IPS-NIHi11 (cell line): Measurements from ENCODE around the gene EIPR1.
"Not testable (repeated sequence)": the region's sequence is repeated elsewhere in the genome, so short reads cannot be mapped to it uniquely, and the experiment has no call there.

Experiments used
- DNase-seq: peaks from one replicate; pipeline ENCODE4 v3.0.0; 2012; ENCODE audit warnings: mixed read lengths, low spot score

EIPR1 gene

DNA sequence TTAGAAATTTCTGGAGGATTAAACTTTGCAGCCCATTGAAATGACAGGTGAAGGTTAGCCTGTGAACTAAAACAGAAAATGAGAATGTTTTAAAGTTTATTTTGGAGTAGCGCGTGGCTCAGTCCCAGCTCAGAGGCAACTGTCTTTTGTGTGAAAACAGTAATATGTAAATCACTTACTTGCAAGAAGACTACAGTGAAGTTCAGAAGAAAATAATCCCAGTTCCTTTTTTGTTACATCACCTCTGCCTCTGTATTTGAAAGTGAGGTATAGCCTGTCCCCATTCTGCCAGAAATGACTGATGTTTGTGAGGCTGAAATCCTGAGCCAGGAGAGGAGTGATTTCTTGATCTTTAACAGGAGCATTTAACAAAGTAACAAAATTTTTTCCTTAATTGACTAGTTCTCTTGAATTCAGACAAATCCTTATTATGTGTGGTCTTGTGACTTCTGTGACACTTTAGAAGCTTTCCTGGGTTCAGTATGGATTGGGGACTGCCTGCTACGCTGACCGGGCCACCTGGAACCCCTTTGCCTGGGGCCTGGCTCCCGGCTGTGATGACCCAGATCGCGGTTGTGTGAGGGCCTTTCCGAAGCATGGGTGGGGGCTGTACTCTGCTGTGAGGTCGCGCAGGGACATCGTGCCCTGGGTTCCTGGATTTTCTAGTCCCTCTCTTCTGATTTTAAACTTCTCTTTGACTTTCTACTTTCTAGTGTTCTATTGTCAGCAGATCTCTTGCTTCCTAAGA, 26.1 kb upstream of the EIPR1 start:
- no peak for DNase-seq

DNA sequence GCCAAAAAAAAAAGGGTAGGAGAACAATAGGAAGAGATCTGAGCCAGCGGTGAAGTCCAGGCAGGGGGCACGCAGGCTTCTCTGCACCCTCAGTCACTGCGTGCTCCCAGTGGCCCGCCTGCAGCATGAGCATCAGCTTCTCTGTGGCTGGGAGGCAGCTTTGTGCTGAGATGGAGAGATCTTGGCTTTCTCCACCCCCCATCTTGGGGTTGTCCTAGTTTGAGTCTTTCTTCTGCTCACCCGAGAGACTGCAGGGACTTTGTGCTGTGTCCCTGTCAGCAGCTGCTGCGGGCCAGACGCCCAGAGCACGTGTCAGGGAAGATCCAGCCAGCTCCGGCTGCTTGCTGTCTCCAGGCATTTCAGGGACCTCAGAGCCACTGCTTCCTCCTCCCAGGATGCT, 22.2 kb upstream of the EIPR1 start:
- DNase-seq = no peak

DNA sequence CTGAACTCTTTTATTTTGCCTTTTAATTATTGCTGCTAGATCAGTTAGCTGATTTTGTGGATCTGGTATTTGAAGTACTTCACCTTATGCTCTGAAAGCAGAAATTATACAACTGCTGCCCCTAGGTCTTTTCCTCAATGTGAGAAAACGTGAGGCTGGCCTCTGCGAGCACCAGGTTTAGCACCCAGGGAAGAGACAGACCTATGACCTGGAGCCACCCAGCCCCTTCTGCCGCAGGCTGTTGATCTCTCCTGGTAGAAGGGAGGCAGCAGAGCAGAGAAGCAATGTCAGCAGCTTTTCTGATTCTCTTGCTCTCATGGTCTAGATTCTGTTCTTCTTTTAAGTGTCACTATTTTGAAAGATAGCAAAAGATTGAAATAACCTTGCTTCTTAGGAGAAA, 21.8 kb upstream of the EIPR1 start:
- no peak for DNase-seq

DNA sequence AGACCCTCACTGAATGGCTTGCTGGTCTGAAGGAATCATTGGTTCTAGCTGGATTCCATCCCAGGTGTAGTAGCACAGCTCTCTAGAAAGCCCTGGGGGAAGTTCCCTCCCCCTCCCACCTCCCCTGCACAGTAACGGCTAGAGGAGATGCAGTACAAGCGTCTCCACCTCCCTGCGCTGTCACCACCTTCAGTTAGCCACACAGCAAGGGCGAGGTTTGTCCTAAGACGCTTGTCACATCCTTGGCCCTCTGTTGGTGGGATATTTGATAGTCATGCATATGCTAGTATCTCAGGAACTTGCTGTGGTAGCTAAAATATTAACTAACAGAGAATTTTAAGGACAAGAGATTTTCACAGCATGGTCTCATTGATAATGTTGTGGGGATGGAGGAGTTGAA, 21.2 kb upstream of the EIPR1 start:
- no peak for DNase-seq

DNA sequence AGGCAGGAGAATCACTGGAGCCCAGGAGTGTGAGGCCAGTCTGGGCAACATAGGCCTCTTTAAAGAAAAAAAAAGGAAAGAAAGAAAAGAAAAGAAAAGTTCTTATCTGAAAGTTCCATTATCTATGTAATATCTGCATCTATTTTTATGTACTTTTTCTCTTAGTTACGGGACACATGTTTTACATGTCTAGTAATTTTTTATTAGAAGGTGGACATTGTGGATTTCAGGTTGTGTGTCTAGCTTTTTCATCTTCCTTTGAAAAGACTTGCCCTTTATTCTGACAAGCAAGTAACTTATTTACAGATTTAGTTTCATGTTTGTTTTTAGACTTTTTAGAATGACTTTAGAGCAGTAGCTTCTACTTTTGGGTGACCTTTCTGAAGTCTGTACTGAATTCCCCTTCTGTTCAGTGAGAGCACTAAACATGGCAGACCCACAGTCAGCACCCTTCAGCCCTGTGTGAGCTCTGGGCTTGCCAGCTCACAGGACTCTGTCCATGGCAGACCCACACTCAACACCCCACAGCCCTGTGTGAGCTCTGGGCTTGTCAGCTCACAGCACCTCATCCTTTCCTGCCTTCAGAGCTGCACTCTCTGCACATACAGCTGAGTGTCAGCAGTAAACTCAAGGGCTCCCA, 19.4 kb upstream of the EIPR1 start:
- no peak for DNase-seq

DNA sequence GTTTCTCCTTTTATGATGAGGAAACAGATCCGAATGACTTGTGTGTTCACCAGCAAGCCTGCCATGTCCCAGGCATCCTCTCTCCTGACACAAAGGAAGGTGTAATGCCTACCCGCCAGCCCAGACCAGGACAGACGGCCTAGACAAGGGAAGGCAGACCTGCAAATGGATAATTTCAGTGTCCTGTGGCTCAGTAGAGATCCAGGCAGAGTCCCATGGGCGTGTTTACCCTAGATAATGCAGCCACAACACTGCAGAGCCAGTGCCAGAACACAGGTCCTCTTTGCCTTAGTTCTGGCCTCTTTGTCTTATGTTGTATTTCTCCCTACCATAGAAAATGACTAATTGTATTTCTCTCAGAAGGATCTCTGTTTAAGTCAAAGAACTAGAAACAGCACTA, 14.6 kb upstream of the EIPR1 start:
- DNase-seq = no peak

DNA sequence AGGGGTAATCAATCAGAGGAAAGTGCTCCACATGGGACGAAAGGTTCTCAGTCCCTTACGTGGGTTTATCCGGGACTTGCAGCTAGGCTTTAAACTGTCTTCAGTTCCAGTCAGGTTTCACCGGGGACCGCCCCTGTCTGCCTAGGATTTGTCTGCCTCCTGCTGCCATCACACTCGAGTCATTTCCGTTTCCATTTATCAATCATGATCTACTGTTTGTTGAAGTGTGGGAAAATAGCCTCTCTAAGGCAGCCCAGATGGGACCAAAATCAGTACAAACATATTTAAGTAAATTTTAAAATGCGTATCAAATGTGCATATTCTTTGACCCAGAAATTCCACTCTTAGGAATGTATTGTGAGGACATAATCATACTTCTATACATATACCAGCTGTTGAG, 12.4 kb upstream of the EIPR1 start:
- no peak for DNase-seq

DNA sequence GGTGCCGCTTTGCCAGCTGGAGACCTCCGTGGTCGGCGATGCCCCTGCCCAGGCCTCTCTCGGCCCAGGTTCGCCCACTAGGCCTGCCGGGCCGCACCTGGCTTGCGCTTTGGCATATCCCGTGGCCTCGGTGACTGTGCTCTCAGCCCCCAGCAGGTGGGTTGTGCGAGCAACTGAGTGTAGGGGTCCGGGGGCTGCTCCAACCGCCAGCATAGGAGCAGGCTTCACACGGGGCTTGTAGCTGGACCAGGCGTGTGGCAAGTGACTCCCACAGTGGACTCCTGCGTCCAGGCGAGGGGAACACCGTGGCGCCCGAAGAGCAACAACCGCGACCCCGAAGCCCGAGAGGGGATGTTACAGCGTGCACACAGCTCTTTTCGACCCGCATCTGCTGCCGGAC, 11.6 kb upstream of the EIPR1 start:
- no peak for DNase-seq

DNA sequence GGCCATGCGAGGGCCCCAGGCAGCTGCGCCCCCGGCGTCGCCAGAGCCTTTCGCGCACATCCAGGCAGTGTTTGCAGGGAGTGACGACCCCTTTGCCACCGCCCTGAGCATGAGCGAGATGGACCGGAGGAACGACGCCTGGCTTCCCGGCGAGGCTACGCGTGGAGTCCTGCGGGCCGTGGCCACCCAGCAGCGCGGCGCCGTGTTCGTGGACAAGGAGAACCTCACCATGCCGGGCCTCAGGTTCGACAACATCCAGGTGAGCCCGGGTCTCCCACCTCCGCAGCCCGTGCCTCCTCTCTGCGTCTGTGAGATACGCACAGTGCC, 10.8 kb upstream of the EIPR1 start:
- no peak for DNase-seq

DNA sequence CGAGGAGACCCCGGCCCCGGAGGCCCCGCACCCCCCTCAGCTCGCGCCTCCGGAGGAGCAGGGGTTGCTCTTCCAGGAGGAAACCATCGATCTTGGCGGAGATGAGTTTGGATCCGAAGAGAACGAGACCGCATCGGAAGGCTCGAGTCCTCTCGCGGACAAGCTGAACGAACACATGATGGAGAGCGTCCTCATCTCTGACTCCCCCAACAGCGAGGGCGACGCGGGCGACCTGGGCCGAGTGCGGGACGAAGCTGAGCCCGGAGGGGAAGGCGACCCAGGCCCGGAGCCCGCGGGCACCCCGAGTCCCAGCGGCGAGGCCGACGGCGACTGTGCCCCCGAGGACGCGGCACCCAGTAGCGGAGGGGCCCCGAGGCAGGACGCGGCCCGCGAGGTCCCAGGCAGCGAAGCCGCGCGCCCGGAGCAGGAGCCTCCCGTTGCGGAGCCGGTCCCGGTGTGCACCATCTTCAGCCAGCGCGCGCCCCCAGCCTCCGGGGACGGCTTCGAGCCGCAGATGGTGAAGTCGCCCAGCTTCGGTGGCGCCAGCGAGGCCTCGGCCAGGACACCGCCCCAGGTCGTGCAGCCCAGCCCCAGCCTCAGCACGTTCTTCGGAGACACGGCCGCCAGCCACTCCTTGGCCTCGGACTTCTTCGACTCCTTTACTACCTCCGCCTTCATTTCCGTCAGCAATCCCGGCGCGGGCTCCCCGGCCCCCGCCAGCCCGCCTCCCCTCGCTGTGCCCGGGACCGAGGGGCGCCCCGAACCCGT, 10.2 kb upstream of the EIPR1 start:
- no peak for DNase-seq

DNA sequence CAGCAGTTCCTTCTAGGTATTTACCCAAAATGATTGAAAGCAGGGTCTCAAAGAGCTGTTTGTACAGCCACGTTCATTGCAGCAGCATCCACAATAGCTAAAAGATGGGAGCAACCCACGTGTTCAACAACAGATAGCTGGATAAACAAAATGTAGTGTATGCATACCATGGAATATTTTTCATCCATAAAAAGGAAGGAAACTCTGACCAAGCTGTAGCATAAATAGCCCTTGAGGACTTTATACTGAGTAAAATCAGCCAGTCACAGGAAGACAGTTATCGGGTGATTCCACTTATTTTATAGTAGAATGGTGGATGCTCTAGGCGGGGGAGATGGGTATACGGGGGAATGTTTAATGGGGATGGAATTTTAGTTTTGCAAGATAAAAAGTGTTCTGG, 9.4 kb upstream of the EIPR1 start:
- no peak for DNase-seq

DNA sequence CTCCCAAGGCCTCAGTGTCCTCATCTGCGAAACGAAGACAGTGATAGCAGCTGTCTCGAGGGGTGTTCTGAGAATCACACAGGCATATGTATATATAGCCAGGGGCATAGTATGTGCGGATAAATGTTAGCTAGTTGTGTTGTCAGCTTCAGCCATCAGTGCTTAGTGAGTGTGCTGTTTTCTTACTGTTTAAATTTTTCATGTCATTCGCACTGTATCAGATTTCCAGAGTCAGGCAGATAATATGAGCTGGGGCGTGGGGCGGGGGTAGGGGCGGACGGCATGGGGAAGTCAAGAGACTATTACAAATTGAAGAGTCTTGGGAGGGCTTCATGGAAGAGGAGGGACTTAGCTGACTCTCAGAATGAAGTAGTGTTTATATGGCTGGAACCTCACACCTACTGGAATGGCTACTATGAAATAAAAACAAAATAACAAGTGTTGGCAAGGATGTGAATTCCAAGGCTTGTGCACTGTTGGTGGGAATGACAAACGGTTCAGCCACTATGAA, 8.9 kb upstream of the EIPR1 start:
- no peak for DNase-seq

DNA sequence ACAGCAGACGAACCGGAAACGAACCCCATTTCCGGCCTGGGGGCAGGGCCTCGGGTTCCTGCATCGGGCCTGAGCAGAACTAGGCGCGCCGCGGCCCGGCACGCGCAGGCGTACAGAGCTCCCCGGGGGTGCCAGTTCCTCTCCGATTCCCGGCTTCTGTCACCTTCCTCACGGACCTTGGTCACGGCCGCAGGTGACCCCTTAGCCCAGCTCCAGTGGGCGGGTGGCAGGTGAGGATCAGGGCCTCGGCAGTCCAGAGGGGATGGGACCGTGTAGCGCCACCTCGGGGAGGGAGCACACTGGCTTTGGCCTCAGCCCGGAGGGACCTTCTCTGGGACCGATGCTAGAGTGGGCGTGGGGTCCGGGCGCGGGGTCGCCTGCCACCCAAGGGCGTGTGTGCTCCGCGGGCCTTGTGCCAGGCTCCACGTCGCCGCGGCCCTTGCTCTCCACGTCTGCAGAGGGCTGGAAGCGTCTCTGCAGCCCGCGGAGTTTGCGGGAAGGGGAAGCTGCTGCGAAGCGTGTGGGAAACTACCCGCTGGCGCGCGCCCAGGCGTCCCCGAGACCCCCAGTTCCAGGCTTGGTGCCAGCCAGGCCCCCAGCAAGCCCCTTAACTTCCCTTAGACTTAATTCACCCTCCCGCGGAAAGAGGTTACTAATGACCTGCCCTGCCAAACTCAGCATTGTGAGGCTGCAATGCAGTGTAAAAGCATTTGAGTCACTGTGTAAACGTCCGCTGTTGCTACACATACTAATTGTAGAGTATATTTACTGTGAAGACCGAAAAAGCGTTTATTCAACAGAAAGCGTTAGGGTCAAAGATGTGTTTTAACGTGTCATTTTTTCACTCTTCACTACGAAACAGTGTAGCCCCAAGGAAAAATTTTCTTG, 2.3 kb upstream of the EIPR1 start, which contains the start of gene TRAPPC12:
TSS of gene TRAPPC12 (plus strand) at position 48 of the 888 bp plus-strand sequence. CDS start 7,930 bp downstream, outside the sequence.
- DNase-seq = peak; percentile 91

DNA sequence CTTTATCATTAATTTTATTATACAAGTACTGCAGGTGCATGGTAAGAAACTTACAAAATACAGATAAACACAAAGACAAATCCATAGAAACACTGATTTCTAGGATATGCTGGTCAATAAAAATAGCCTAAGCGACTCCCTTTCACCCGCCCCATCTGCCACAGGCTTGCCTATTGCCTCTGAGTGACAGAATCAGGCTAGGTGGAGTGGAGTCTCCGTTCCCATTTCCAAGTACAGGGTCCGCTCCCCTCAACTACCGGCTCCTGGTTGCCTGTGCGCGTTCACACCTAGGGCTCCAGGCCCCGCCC, 1.7 kb upstream of the EIPR1 start:
- DNase-seq = no peak

DNA sequence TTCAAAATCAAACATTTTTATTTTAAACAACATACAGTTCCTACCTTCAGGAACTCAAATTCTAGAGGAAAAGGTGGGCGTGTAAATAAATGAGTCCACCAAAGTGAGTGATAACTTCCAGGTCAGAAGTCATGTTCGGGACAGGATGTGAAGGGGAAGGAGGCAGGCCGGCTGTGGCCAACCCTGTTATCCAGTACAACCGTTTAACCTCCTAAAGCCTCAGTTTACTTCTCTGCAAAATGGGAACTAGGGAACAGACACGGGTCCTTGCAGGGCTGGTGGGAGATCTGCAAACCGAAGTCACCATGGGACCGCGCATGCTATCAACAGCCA, 373 bp downstream of the EIPR1 start:
- DNase-seq = peak; percentile 36

DNA sequence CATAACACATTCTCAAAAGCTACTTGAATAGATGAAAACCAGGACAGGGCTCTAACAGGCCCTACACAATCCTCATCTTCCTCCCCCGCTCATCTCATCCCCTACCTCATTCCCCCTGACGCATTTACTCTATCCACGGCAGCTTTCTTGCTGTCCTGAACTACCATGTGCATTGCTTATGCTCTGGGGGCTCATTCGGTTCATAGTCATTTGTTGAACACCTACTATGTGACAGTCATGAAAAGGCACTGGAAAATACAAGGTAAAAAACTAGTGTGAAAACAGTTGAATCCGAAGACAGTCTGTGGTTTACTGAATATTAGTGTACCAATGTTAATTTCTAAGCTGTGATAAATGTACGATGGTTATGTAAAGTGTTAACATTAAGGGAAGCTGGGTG, 797 bp downstream of the EIPR1 start:
- DNase-seq = no peak

DNA sequence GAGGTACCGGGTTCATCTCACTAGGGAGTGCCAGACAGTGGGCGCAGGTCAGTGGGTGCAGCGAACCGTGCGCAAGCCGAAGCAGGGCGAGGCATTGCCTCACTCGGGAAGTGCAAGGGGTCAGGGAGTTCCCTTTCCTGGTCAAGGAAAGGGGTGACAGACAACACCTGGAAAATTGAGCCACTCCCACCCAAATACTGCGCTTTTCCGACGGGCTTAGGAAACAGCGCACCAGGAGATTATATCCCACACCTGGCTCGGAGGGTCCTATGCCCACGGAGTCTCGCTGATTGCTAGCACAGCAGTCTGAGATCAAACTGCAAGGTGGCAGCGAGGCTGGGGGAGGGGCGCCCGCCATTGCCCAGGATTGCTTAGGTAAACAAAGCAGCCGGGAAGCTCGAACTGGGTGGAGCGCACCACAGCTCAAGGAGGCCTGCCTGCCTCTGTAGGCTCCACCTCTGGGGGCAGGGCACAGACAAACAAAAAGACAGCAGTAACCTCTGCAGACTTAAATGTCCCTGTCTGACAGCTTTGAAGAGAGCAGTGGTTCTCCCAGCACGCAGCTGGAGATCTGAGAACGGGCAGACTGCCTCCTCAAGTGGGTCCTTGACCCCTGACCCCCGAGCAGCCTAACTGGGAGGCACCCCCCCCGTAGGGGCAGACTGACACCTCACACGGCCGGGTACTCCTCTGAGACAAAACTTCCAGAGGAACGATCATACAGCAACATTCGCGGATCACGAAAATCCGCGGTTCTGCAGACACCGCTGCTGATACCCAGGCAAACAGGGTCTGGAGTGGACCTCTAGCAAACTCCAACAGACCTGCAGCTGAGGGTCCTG, 8.1 kb downstream of the EIPR1 start:
- DNase-seq = not testable (repeated sequence)

DNA sequence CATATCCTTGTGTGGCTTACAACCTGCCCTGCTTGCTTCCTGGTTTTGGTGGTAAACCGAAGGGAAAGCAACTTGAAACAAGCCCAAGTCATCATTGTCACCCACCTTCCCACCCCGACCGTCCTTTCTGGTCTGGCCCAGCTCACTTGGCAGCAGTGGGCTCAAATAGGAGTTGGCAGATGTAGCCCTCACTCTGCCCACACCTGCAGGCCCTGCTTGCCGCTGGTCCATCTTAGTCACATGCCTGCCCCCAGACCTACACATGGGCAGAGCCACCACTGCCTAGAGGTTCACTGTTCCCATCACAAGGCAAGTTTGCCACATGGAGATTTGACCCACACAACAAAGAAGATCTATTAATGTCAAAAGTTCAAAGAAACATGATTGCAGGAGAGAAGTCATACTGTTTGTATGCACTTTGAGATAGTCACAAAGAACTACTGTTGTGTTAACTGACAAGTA, 9.3 kb downstream of the EIPR1 start:
- no peak for DNase-seq

DNA sequence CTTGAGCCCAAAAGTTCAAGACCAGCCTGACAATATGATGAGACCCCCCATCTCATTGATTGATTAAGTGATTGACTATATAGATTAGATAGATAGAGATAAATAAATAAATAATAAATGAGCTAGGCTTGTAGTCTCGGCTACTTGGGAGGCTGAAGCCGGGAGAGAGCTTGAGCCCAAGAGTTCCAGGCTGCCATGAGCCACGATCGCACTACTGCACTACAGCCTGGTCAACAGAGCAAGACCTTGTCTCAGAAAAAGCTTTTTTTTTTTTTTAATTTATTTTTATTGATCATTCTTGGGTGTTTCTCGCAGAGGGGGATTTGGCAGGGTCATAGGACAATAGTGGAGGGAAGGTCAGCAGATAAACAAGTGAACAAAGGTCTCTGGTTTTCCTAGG, 12.4 kb downstream of the EIPR1 start:
- DNase-seq = no peak

DNA sequence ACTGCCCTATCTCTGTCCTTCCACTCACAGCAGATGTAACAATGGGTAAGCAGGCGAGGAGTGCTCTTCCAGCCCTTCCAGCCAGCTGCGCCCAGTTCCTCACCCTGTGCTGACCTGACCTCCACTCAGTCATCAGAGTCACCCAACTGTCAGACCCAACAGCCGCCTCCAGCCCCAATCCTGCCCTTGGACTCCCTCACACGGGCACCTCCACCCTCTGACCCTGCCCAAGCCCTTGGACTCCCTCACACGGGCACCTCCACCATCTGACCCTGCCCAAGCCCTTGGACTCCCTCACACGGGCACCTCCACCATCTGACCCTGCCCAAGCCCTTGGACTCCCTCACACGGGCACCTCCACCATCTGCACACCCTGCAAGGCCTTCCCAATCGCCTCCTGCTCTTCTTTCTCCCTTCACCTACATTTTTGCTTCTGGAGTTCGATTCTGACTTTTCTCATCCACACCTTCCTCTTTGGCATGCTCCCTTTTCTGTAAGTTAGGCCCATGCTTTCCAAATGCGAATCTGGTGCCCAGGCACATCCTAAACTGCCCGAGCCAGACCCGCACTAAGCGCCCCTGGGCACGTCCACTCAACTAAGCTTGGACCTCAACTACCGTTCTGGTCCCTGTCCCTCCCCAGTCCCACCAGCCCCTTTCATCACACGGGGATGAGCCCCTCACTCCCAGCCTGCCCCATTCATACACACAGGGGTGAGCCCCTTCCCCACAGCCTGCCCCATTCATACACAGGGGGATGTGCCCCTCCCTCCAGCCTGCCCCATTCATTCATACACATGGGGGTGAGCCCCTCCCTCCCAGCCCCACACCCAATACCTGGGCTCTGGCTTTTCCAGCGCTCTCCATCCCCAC, 15.9 kb downstream of the EIPR1 start:
- DNase-seq = no peak
